ENCODE measurements around the gene LYPLA2.
A peak's percentile ranks its signal among the peaks of the same experiment; 100 is the strongest.
"Not testable (repeated sequence)": the region's sequence is repeated elsewhere in the genome, so short reads cannot be mapped to it uniquely, and the experiment has no call there.

LYPLA2 gene

GRCh38 chr1:23759277-23759676 is 31.7 kb upstream of the LYPLA2 start:
- Histone ChIP-seq H3K4me3 (ENCODE audit: low read length) (no peak overlapping the region), H3K27ac (ENCODE audit: low read length) (no peak overlapping the region), H3K27me3 (ENCODE audit: insufficient read depth, low read length) (no peaks in the 10 kb centered on the region), H3K9ac (ENCODE audit: low read depth, low read length) (no peak overlapping the region), H3K9me3 (ENCODE audit: insufficient read depth, low read depth, low read length) (no peaks in the 10 kb centered on the region), H3K36me3 (ENCODE audit: insufficient read depth, low read depth, low read length) (peaks cover 80% of the 10 kb centered on the region), H3K4me1 (ENCODE audit: insufficient read depth, low read length) (no peaks in the 10 kb centered on the region)

- Histone ChIP-seq H3K36me3 (ENCODE audit: insufficient read depth, low read depth, low read length) (peaks cover 49% of the 10 kb centered on the region), H3K9me3 (ENCODE audit: insufficient read depth, low read depth, low read length) (no peaks in the 10 kb centered on the region), H3K4me1 (ENCODE audit: insufficient read depth, low read length) (no peaks in the 10 kb centered on the region), H3K9ac (ENCODE audit: low read depth, low read length) (no peak overlapping the region), H3K27ac (ENCODE audit: low read length) (no peak overlapping the region), H3K4me3 (ENCODE audit: low read length) (no peak overlapping the region), H3K27me3 (ENCODE audit: insufficient read depth, low read length) (no peaks in the 10 kb centered on the region)
Observed at GRCh38 chr1:23763041-23763577, 27.8 kb upstream of the LYPLA2 start.

GRCh38 chr1:23768733-23769132 is 22.2 kb upstream of the LYPLA2 start:
- Histone ChIP-seq H3K36me3 (ENCODE audit: insufficient read depth, low read depth, low read length) (peaks cover 11% of the 10 kb centered on the region), H3K27ac (ENCODE audit: low read length) (no peak overlapping the region)

GRCh38 chr1:23772049-23772853 is 18.7 kb upstream of the LYPLA2 start:
- peaks cover 3% of the 10 kb centered on the region; the same call in 1 of the 2 replicates for H3K36me3 ChIP-seq (ENCODE audit: insufficient read depth, low read depth, low read length)
- no peaks in the 10 kb centered on the region for H3K27me3 ChIP-seq (ENCODE audit: insufficient read depth, low read length)
- H3K9ac ChIP-seq (ENCODE audit: low read depth, low read length) = no peak overlapping the region
- no peak overlapping the region for H3K27ac ChIP-seq (ENCODE audit: low read length)
- no peaks in the 10 kb centered on the region for H3K4me1 ChIP-seq (ENCODE audit: insufficient read depth, low read length)
- no peaks in the 10 kb centered on the region for H3K9me3 ChIP-seq (ENCODE audit: insufficient read depth, low read depth, low read length)
- no peak overlapping the region for H3K4me3 ChIP-seq (ENCODE audit: low read length)

More at GRCh38 chr1:23768733-23769132, 22.2 kb upstream of the LYPLA2 start:
- Histone ChIP-seq H3K9me3 (ENCODE audit: insufficient read depth, low read depth, low read length) (no peaks in the 10 kb centered on the region), H3K27me3 (ENCODE audit: insufficient read depth, low read length) (no peaks in the 10 kb centered on the region), H3K4me1 (ENCODE audit: insufficient read depth, low read length) (no peaks in the 10 kb centered on the region), H3K9ac (ENCODE audit: low read depth, low read length) (no peak overlapping the region), H3K4me3 (ENCODE audit: low read length) (no peak overlapping the region)

GRCh38 chr1:23772854-23773242 is 18.1 kb upstream of the LYPLA2 start:
- Histone ChIP-seq H3K36me3 (ENCODE audit: insufficient read depth, low read depth, low read length) (peaks cover 3% of the 10 kb centered on the region; the same call in 1 of the 2 replicates), H3K27me3 (ENCODE audit: insufficient read depth, low read length) (no peaks in the 10 kb centered on the region), H3K4me3 (ENCODE audit: low read length) (no peak overlapping the region), H3K4me1 (ENCODE audit: insufficient read depth, low read length) (no peaks in the 10 kb centered on the region), H3K27ac (ENCODE audit: low read length) (no peak overlapping the region), H3K9ac (ENCODE audit: low read depth, low read length) (no peak overlapping the region), H3K9me3 (ENCODE audit: insufficient read depth, low read depth, low read length) (no peaks in the 10 kb centered on the region)

GRCh38 chr1:23774174-23774880 is 16.6 kb upstream of the LYPLA2 start:
- H3K27me3 ChIP-seq (ENCODE audit: insufficient read depth, low read length) = no peaks in the 10 kb centered on the region
- H3K36me3 ChIP-seq (ENCODE audit: insufficient read depth, low read depth, low read length) = no peaks in the 10 kb centered on the region
- H3K9ac ChIP-seq (ENCODE audit: low read depth, low read length) = no peak overlapping the region
- no peak overlapping the region for H3K27ac ChIP-seq (ENCODE audit: low read length)
- no peak overlapping the region for H3K4me3 ChIP-seq (ENCODE audit: low read length)
- no peaks in the 10 kb centered on the region for H3K9me3 ChIP-seq (ENCODE audit: insufficient read depth, low read depth, low read length)
- no peaks in the 10 kb centered on the region for H3K4me1 ChIP-seq (ENCODE audit: insufficient read depth, low read length)

GRCh38 chr1:23776217-23776616 is 14.7 kb upstream of the LYPLA2 start:
- peaks cover 10% of the 10 kb centered on the region for H3K36me3 ChIP-seq (ENCODE audit: insufficient read depth, low read depth, low read length)
- H3K27ac ChIP-seq (ENCODE audit: low read length) = no peak overlapping the region
- no peaks in the 10 kb centered on the region for H3K9me3 ChIP-seq (ENCODE audit: insufficient read depth, low read depth, low read length)
- no peak overlapping the region for H3K9ac ChIP-seq (ENCODE audit: low read depth, low read length)
- H3K4me1 ChIP-seq (ENCODE audit: insufficient read depth, low read length) = no peaks in the 10 kb centered on the region
- H3K4me3 ChIP-seq (ENCODE audit: low read length) = no peak overlapping the region
- no peaks in the 10 kb centered on the region for H3K27me3 ChIP-seq (ENCODE audit: insufficient read depth, low read length)

GRCh38 chr1:23777979-23778814 is 12.7 kb upstream of the LYPLA2 start, which contains the start of gene PITHD1:
TSS of gene PITHD1 (plus strand) at chr1:23778418. CDS start at chr1:23778516, 98 bp downstream.
- Histone ChIP-seq H3K27ac (ENCODE audit: low read length) (peak within 1 kb of the TSS; percentile 97), H3K27me3 (ENCODE audit: insufficient read depth, low read length) (no peaks in the 10 kb centered on the region), H3K36me3 (ENCODE audit: insufficient read depth, low read depth, low read length) (peaks cover 19% of the 10 kb centered on the region), H3K9me3 (ENCODE audit: insufficient read depth, low read depth, low read length) (no peaks in the 10 kb centered on the region), H3K9ac (ENCODE audit: low read depth, low read length) (peak within 1 kb of the TSS; percentile 97), H3K4me3 (ENCODE audit: low read length) (peak within 1 kb of the TSS; percentile 100), H3K4me1 (ENCODE audit: insufficient read depth, low read length) (no peaks in the 10 kb centered on the region)

- Histone ChIP-seq H3K4me1 (ENCODE audit: insufficient read depth, low read length) (no peaks in the 10 kb centered on the region), H3K9me3 (ENCODE audit: insufficient read depth, low read depth, low read length) (no peaks in the 10 kb centered on the region), H3K27ac (ENCODE audit: low read length) (no peak overlapping the region), H3K9ac (ENCODE audit: low read depth, low read length) (0 out of 2 replicates have a peak overlapping the region, but pooled peaks have one; percentile 89), H3K27me3 (ENCODE audit: insufficient read depth, low read length) (no peaks in the 10 kb centered on the region), H3K4me3 (ENCODE audit: low read length) (peak overlapping the region; percentile 100; the same call in 1 of the 2 replicates), H3K36me3 (ENCODE audit: insufficient read depth, low read depth, low read length) (peaks cover 32% of the 10 kb centered on the region)
Observed at GRCh38 chr1:23779826-23780371, 11.0 kb upstream of the LYPLA2 start.

- peaks cover 62% of the 10 kb centered on the region for H3K36me3 ChIP-seq (ENCODE audit: insufficient read depth, low read depth, low read length)
- not testable (repeated sequence) for H3K9ac ChIP-seq (ENCODE audit: low read depth, low read length); H3K4me1 ChIP-seq (ENCODE audit: insufficient read depth, low read length); H3K9me3 ChIP-seq (ENCODE audit: insufficient read depth, low read depth, low read length); H3K4me3 ChIP-seq (ENCODE audit: low read length); H3K27me3 ChIP-seq (ENCODE audit: insufficient read depth, low read length); H3K27ac ChIP-seq (ENCODE audit: low read length)
Observed at GRCh38 chr1:23783141-23783540, 7.8 kb upstream of the LYPLA2 start.

GRCh38 chr1:23784846-23785245 is 6.1 kb upstream of the LYPLA2 start:
- H3K4me1 ChIP-seq (ENCODE audit: insufficient read depth, low read length) = no peaks in the 10 kb centered on the region; the same call in 1 of the 2 replicates
- H3K9ac ChIP-seq (ENCODE audit: low read depth, low read length) = no peak overlapping the region
- no peak overlapping the region for H3K4me3 ChIP-seq (ENCODE audit: low read length)
- H3K9me3 ChIP-seq (ENCODE audit: insufficient read depth, low read depth, low read length) = no peaks in the 10 kb centered on the region
- peaks cover 69% of the 10 kb centered on the region for H3K36me3 ChIP-seq (ENCODE audit: insufficient read depth, low read depth, low read length)
- H3K27me3 ChIP-seq (ENCODE audit: insufficient read depth, low read length) = no peaks in the 10 kb centered on the region
- H3K27ac ChIP-seq (ENCODE audit: low read length) = no peak overlapping the region

All from iPS-20b (cell line).